ENCODE results near the gene S100A7. TPM values are rescaled to one million over a fixed set of nuclear protein-coding genes. Genes with fewer than 3 reads are reported as not detected.
A peak's percentile ranks its signal among the peaks of the same experiment; 100 is the strongest.
"Not testable (repeated sequence)": the region's sequence is repeated elsewhere in the genome, so short reads cannot be mapped to it uniquely, and the experiment has no call there.

S100A7 gene
- total RNA-seq, 1 experiment from 2014 or later: not detected

DNA sequence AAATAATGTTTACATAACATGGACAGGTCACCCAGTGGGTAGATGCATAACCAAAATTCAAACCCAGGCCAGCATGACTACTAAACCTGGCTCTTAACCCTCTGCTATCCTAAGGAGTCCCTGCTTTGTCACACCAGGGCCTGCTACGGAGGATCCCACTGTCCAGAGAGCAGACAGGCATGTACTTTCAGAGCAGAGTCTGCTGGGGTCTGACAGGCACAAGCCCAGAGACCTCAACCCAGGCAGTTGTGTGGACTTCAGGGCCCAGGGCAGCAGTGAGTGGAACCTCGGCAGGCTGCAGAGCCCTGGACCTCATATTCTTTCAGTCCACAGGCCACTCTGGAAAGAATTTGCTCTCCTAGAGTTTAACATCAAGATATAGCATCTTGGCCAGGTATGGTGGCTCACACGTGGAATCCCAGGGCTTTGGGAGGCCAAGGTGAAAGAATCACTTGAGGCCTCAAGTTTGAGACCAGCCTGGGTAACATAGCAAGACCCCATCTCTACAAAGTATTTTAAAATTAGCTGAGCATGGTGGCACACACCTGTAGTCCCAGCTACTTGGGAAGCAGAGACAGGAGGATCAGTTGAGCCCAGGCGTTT, 16.1 kb upstream of the S100A7 start:
- no peak for DNase-seq (ENCODE audit: low read depth)

DNA sequence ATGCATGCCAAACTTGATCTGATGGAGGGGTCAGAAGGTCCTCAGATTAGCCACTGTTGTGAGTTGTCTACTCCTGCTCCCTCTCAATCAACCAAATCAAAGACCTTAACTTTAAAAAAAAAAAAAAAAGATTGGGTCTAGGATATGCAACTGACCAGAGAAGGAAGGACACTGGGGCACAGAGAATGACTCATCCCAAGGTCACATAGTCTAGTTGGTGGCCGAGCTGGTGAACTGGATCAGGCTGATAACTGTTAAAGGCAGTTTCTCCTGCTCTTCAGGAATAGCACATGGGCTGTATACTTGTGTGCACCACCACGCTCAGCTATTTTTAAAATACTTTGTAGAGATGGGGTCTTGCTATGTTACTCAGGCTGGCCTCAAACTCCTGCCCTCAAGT, 14.8 kb upstream of the S100A7 start:
- no peak for DNase-seq (ENCODE audit: low read depth)

DNA sequence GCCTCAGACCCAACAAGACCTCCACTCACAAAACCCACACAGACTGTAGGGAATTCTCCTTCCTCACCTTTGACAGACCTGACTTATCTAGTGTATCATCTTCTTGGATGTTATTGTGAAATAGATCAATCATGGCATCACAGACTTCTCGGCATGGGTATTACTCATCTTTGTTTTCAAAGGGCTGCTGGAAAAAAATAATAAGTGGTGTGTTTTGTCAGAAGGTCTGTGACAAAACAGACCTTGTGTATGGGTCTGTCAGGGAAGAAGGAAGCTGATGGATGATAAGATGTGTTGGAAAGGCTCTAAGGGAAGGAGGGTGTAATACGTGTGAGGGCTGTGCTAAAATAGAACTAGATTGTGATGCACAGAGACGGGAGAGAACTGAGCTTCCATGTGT, 13.9 kb upstream of the S100A7 start:
- DNase-seq (ENCODE audit: low read depth): no peak

DNA sequence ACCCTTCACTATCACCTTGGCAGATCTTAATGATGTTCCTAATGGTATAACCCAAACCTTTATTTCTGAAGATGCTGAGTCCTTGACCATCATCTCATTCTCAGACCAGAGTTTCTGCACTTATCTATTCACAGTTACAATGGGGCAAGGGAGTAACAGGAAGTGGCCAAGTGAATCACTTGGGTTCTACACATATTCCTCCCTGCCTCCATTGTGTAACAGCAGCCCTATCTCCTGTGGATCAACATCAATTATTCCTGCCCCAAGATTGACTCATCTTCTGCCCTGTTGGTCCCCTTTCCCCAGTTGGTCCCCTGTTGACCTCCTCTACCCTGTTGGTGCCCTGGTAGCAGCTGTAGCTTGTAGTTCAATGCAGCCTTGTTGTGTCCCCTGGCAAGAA, 10.3 kb upstream of the S100A7 start:
- peak; percentile 18 for DNase-seq (ENCODE audit: low read depth)

DNA sequence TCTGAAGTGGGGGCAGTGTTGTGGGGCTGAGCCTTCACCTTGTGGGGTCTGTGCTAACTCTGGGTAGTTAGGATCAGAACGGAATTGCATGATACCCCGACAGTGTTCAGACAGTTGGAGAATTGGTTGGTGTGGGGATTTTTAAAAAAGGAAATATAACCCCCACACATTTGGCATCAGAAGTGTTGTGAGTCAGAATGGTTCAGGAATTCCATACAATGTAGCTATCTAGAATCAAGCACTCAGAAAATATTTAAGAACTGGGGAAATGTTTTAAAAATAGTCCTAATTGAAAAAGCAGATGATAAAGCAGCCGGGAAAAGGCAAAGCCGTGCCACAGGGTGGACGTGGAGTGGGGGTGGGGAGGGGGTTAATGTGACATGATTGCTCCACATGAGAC, 6.5 kb upstream of the S100A7 start:
- DNase-seq (ENCODE audit: low read depth): no peak

DNA sequence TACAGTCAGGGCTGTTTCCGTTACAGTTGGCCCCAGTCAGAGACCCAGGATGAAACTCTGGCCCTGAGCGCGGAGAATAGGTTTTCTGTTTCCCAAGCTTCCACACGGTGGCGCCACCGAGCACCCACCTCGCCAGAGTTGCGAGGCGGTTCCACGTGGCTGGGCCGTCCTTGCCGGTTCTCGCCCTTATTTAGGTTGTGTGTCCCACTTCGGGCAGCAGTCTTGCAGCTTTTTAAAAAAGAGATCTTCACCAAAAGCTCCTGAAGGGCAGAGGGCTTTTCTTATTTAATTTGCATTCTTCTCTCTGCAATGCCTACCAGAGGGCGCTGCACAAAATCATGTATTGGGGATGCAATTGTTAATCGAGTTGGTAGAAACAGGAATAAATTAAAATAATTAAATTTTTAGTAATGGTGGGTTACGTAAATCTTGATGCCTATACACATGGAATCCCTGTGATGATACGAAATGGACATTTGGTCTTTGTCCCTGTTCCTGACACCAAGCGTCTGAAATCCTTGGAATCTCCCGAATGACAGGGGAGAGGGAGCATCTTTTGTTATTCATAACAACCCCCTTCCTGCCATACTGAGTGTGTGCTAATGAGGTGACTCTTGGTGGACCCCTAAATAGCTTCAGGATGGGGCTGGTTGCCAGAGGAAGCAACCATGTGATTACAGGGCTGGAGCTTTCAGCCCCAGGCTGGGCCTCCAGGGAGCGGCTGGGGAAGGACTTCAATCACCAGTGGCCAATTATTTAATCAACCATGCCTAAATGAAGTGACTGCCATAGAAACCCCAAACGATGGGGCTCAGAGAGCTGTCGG, 5.6 kb upstream of the S100A7 start:
- DNase-seq (ENCODE audit: low read depth): peak; percentile 68

DNA sequence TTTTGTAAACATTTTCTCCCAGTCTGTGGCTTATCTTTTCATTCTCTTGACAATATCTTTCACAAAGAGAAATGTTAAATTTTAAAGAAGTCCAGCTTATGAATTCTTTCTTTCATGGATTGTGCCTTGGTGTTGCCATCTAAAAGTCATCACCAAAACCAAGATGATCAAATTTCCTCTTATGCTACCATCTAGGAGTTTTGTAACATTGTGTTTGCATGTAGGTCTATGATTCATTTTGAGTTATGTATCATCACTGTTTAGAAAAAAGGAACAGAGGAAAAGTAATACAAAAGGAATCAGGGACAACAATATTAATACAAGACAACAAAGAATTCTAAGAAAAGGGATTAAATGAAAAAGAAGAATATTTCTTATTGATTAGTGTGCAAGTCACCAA, 2.3 kb upstream of the S100A7 start:
- DNase-seq (ENCODE audit: low read depth): not testable (repeated sequence)

DNA sequence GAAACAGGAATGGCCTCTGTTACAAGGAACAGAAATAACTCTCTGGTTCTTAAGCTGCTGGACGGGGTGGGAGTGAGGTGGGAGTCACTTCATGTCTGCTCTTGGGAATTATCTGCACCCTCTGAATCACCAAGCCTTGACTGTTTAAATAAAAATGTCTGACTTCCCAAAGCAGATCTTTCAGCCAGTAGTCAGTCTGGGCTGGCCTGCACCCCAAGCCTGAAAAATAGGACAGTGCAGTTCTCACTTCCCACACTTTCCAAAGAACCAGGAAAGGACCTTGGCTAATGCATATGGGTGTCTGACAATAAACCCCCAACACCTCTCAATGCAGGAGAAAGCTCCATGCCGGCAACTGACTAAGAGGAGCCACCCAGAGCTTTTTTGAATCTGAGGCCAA, 796 bp downstream of the S100A7 start:
- no peak for DNase-seq (ENCODE audit: low read depth)

DNA sequence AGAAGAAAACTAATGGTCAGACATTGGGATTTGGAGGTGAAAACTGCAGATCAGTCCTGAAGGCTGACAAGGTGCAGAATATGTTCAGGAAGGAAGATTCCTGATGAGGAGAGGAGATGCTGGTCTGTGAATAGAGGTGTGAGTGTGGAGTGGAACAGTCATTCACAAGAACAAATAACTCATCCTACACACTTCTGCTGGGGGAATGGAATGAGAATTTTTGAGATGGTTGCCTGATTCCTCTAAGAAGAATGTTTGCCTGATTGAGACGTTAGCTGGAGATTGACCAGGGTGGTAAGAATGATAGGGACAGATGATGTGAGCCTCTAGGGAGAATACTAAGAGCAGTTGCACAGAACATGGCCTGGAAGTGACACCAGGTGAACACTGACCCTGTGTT, 4.1 kb downstream of the S100A7 start:
- no peak for DNase-seq (ENCODE audit: low read depth)

DNA sequence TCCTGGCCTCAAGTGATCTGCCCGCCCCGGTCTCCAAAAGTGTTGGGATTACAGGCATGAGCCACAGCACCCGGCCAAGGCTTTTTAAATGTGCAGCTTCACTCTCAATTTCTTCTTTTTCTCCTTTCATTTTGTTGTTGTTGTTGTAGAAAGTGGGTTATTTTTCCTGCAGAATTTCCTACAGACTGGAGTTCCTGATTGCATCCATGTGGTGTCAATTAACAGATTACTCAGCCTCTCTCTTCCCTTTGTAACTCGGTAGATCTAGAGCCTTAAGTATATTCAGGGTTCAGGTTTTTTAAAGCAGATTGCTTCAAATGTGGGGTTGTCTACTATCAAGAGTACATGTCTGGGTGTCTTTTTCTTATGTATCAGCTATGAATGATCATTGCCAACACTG, 11.6 kb downstream of the S100A7 start:
- DNase-seq (ENCODE audit: low read depth): not testable (repeated sequence)

DNA sequence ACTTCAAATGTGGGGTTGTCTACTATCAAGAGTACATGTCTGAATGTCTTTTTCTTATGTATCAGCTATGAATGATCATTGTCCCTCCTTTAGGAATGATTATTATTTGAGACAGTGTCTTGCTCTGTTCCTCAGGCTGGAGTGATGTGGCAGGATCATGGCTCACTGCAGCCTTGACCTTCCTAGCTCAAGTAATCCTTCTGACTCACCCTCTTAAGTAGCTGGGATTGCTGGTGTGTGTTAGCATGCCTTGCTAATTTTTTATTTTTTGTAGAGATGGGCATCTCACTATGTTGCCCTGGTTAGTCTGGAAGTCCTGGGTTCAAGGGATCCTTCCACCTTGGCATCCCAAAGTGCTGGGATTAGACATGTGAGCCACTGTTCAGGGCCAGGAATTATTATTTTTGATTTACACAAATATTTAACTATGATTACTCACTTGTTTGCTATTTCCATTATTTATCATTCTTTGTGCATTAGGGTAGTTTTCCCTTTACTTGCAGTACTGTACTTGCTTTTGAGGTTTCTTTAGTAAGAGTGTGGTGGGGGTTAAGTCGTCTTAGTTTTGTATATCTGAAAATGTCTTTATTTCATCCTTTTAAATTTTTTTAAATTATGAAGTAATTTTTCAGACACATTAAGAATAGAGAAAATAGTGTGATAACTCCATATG, 12.8 kb downstream of the S100A7 start:
- DNase-seq (ENCODE audit: low read depth): peak; percentile 58

DNA sequence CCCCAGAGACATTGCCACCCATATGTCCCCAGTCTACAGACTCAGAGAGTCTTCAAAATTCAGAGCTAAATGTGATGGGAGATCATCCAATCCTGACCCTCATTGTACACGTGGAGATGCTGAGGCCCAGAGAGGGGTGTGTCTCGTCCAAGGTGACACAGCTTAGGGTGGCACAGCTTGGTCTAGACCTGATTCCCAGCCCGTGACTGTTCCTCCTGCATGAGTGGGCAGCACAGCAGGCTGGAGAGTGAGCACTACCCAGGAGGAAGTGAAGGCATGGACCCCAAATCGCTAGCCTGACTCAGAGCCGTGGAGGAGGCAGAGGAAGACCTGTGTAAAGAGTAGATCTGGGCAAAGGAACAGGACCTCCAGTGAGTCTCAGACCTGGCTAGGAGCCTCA, 16.4 kb downstream of the S100A7 start:
- no peak for DNase-seq (ENCODE audit: low read depth)

DNA sequence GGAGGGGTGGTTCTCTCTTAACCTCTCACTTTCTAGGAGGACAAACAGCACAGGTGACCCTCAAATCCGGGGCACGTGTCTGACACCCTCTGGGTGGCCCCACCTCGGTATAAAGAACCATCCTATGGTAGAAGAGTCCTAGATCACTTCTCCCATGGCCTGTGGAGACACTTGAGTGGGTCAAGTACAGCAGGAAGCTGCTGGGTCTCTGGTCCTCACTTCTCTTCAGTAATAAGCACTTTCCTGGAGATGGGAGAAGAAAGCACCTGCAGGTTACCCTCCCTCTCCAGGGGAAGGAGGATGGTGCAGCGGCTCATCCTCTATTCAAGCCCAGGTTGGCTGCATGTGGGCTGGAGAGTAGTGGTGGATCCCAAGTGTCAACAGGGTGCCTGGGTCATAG, 17.0 kb downstream of the S100A7 start:
- no peak for DNase-seq (ENCODE audit: low read depth)

DNA sequence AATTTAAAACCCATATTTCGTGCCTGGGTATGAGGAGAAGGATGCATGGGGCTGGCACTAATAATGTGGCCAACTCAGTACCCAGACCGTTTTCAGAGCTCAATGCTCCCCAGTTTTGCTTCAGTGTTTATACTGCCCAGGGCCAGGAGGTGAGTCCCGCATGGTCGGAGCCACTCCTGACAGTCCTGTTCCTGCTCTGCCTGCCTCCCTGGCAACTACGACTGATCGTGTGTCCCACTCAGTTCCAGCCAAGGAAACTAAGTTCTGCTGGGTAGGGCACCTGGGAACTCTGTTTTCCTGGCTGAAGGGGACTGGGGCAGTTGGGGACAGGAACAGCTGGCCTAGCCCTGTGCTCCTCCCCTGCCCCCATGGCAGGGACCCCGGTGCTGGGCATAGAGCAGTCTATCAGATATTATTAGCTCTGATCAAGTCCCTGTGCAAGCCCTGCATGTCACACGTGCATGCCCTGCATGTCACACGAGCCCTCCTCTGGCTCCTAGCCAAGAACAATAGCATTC, 19.2 kb downstream of the S100A7 start:
- DNase-seq (ENCODE audit: low read depth): no peak

DNA sequence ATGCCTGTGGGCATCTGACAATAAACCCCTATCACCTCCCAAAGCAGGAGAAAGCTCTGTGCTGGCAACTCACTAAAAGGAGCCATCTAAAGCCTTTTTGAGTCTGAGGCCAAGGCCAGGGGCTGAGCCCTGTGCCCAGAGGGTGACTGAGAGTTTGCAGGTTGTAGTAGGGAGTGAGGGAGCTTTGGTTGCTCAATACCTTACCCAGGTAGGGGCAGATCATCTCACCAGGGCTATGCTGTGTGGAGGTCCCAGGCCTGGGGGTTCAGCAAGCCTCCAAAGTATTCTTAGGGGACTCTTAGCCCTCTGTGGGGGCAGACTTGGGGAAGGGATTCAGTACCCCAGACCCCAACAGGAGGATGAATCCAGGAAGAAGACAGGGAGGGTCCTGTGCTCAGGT, 21.2 kb downstream of the S100A7 start:
- DNase-seq (ENCODE audit: low read depth): no peak

DNA sequence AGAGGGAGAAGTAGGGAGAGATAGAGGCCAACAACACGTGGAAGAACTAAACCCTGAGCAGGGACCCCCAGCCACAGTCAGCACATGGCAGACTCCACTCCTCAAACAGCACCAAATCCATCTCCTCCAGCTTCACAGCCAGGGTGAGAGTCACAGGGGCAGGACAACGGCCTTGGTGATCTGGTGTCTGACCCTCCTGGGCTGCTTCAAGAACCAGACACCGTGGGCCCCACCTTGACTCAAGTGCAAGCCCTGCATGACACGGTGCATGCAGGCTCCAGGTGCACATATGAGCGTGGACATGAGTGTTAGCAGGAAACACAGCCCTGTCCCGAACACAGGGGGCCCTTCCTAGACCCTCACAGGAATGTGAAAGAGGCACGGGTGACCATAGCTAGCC, 21.9 kb downstream of the S100A7 start:
- no peak for DNase-seq (ENCODE audit: low read depth)

DNA sequence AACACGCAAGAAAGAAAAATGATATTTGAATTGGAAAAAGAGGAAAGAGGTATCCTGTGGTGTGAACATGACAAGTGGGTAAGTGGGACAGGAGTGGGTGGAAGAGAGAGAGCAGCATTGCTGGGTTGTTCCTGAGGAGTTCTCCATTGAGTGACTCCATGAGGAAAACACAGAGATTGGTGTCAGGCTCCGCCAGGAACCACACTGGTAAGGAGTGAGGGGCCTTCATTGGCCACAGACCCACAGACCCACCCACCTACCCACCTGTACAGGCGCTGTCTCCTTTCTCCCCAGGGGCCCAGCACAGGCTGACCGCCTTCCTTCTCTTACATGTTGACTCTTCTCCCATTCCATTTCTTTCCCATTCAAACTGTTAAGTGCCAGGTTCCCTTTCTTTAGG, 23.2 kb downstream of the S100A7 start:
- DNase-seq (ENCODE audit: low read depth): no peak

DNA sequence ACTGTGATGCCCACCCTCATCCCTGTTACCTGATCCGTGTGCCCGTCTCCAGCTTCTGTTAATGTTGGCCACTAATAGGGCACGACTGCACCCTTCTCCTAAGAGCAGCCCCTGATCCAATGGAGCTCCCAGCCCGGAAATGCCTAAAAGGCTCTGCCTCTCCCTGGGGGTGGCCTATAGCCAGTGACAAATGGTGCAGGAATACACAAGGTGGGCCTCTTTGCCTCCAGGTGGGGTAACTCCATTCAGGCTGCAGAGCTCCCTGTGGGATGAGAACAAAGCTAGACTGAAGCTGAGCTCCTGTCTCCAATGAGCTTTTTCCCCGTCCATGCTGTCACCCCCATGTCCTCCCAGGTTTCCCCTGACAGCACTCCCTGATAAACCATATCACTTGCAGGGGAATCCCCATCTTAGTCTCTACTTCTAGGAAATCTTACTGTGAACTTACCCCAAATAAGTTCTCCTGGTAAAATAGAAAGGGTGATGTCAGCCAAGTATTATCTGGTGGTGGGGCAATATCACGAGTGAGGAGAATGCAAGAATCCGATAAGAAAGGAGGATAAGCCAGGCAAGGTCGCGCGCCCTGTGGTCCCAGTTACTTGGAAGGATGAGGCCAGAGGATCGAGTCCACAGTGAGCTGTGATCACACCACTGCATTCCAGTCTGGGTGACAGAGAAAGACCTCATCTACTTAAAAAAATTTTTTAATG, 25.6 kb downstream of the S100A7 start:
- DNase-seq (ENCODE audit: low read depth): no peak

DNA sequence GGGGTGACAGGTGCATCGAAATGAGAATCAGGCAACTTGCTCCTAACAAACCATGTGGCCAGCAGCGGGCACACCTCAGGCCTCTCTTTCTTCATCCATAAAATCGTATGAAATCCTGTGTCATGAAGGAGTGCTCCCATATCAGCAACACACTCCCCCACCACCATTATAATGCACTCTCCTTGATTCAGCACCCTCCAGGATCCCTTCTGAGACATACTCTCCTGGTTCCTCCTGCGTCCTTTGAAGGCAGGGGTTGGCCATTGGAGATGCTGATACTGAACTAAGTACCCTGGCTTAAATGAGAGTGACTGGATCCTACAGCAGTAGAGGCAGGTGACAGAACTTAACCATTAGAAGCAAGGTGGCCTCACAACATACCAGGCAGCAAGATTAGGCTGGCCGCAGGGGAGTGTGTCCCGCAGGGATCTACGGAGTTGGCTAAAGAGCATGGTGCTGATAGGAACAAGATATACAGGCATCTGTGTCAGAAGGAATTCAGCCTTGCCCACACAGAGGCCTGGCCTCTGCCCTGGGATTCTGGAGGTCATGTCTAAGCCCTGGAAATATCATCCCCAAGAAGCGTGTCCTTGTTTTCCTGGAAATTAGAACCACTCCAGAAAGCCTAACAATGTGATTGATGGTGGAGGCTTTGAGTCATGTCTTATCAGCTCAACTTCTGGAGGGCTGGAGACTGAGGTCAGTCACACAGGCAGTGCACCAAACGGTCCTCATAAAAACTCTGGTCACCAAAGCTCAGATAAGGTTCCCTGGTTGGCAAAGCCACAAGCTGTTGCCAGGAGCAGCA, 27.4 kb downstream of the S100A7 start:
- no peak for DNase-seq (ENCODE audit: low read depth)

DNA sequence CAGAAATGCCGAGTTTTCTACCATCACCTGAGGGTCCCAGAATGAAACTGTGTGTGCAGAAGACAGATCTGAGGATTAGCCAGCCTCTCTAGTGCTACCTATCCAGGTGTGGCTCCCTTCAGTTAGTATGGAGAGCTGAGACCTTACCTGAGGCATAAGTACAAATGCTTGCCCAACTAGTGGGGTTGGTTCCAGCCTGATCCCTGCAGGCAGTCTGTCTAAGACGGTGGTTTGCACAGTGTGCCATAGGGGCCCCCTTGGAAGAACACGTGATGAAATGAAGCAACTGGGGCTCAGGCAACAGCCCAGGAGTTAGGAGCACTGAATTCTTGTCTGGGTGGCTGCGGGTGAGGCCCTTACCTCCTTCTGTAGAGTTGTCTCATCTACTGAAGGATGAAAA, 28.5 kb downstream of the S100A7 start:
- no peak for DNase-seq (ENCODE audit: low read depth)

DNA sequence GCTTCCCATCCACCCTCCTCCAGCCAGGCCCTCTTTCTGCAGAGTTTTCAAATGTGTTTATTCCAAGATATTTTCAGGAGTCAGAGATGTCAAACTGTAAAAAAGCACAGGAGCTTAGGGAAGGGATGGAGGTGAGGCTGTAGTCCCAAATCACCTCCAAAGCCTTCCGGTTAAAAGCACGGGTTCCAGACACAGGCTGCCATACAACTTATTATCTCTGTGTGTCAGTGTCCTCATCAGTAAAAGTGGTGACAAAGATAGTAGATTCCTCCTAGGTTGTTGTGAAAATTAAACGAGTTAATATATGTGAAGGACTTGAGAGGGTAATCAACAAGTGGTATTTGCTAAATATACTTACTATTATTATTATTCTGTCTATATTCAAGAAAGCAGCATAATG, 29.0 kb downstream of the S100A7 start:
- no peak for DNase-seq (ENCODE audit: low read depth)
